Measurements from ENCODE around the gene TXLNA. TPM values are rescaled to one million over a fixed set of nuclear protein-coding genes. Genes with fewer than 3 reads are reported as not detected.

The TXLNA gene
- polyA plus RNA-seq, 4 donors, result 43.3 to 49.8 (median 45.9) TPM

DNA sequence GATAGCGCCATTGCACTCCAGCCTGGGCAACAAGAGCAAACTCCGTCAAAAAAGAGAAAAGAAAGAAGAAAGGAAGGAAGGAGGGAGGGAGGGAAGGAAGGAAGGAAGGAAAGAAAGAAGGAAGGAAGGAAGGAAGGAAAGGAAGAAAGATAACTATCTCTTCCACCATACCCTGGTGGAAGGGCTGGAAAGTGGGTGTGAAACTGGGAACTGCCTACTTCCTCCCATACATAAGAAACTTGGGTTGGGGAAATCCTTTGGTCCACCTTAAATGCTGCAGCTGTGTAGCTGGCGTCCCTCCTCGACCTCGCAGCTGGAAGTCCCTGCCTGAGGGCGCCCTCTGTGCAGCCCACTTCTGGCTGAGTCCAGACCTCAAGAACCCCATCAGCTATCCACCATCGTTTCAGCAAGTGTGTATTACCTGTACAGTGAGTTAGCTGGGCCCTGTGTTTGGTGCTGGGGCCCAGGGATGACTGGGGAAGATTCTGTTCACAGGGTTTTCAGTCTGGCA lies 62.9 kb downstream of the TXLNA start:
- no peak for DNase-seq (ENCODE audit: low read depth in 4 of 4, low spot score in 2 of 4)

DNA sequence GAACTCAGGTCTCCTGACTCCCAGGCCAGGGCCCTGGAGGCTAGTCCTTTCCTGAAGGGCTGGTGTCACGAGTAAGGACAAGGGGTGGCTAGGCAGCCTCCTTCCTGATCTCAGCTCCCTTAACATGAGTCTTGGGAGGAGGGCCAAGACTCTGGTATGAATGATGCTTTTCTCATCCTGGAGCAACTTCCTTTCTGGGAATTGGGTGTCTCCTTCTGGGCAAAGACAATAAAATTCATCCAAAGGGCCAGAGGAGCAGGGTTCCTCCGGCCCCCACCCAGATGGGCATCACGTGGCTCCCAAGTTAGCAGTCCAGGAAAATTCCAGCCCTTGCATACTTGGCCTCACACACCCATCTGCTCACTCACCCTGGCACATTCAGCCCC lies 67.4 kb downstream of the TXLNA start, which contains the start of gene FAM167B:
Gene FAM167B, plus strand, starts transcription at position 335 of the 386 bp plus-strand sequence. CDS start 200 bp downstream, outside the sequence.
- DNase-seq (ENCODE audit: low read depth in 4 of 4, low spot score in 2 of 4), result no peak

DNA sequence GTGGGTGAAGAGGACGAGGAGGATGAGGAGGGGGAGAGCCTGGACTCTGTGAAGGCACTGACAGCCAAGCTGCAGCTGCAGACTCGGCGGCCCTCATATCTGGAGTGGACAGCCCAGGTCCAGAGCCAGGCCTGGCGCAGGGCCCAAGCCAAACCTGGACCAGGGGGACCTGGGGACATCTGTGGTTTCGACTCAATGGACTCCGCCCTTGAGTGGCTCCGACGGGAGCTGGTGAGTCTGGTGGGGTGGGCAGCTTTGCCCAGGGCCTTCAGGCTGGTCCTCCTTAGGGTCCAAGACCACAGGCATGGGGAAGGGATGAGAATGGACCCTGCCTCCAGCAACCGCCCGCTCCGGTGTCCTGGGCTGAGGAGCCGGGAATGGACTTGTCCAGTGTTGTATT lies 68.0 kb downstream of the TXLNA start:
- no peak for DNase-seq (ENCODE audit: low read depth in 4 of 4, low spot score in 2 of 4)

Other genes starting within 250 kb of the TXLNA start
- 100 to 1,000 TPM; 164 to 238 (median 225) TPM for gene PTP4A2, start 241.3 kb upstream of the TXLNA start, polyA plus RNA-seq (ENCODE audit: insufficient read length in 4 of 4)
- gene KHDRBS1, start 165.8 kb upstream of the TXLNA start, polyA plus RNA-seq (ENCODE audit: insufficient read length in 4 of 4), result 100 to 1,000 TPM; 229 to 267 (median 247) TPM
- 10 to 100 TPM; 17.9 to 25.5 (median 20.4) TPM for gene TMEM39B, start 106.7 kb upstream of the TXLNA start, polyA plus RNA-seq (ENCODE audit: insufficient read length in 4 of 4)
- gene KPNA6, start 71.6 kb upstream of the TXLNA start, polyA plus RNA-seq (ENCODE audit: insufficient read length in 4 of 4), result 10 to 100 TPM; 27.8 to 36.3 (median 35.9) TPM
- gene CCDC28B, start 20.9 kb downstream of the TXLNA start, polyA plus RNA-seq (ENCODE audit: insufficient read length in 4 of 4), result 10 to 100 TPM; 21.0 to 30.9 (median 27.7) TPM
- 10 to 100 TPM in 2 of 4 donors, 1 to 10 TPM in 2; 6.8 to 10.7 (median 8.7) TPM for gene IQCC, start 26.0 kb downstream of the TXLNA start, polyA plus RNA-seq (ENCODE audit: insufficient read length in 4 of 4)
- 1 to 10 TPM in 2 of 4 donors, under 1 TPM in 2; 0.21 to 2.4 (median 1.4) TPM for gene DCDC2B, start 29.4 kb downstream of the TXLNA start, polyA plus RNA-seq (ENCODE audit: insufficient read length in 4 of 4)
- 10 to 100 TPM; 20.2 to 32.3 (median 27.1) TPM for gene TMEM234, start 42.7 kb downstream of the TXLNA start, polyA plus RNA-seq (ENCODE audit: insufficient read length in 4 of 4)
- gene EIF3I, start 42.7 kb downstream of the TXLNA start, polyA plus RNA-seq (ENCODE audit: insufficient read length in 4 of 4), result 100 to 1,000 TPM; 147 to 179 (median 174) TPM
- gene FAM167B, start 67.5 kb downstream of the TXLNA start, polyA plus RNA-seq (ENCODE audit: insufficient read length in 4 of 4), result 10 to 100 TPM in 2 of 4 donors, 1 to 10 TPM in 2; 8.6 to 12.5 (median 10.0) TPM
- gene LCK, start 71.6 kb downstream of the TXLNA start, polyA plus RNA-seq (ENCODE audit: insufficient read length in 4 of 4), result 1 to 10 TPM; 4.3 to 6.9 (median 6.1) TPM
- gene HDAC1, start 112.4 kb downstream of the TXLNA start, polyA plus RNA-seq (ENCODE audit: insufficient read length in 4 of 4), result 100 to 1,000 TPM; 159 to 219 (median 180) TPM
- 100 to 1,000 TPM; 389 to 551 (median 440) TPM for gene MARCKSL1, start 156.6 kb downstream of the TXLNA start, polyA plus RNA-seq (ENCODE audit: insufficient read length in 4 of 4)
- 10 to 100 TPM in 1 of 4 donors, 1 to 10 TPM in 3; 2.8 to 10.6 (median 8.5) TPM for gene FAM229A, start 182.8 kb downstream of the TXLNA start, polyA plus RNA-seq (ENCODE audit: insufficient read length in 4 of 4)
- gene TSSK3, start 182.9 kb downstream of the TXLNA start, polyA plus RNA-seq (ENCODE audit: insufficient read length in 4 of 4), result 1 to 10 TPM; 2.0 to 9.1 (median 5.1) TPM
- 10 to 100 TPM; 60.6 to 69.4 (median 63.3) TPM for gene BSDC1, start 214.8 kb downstream of the TXLNA start, polyA plus RNA-seq (ENCODE audit: insufficient read length in 4 of 4)